NCI-H2171 (cell line): Measurements from ENCODE around the gene LMOD1.
A peak's percentile ranks its signal among the peaks of the same experiment; 100 is the strongest.

ENCODE experiments used
- DNase-seq: peaks from one replicate; lab custom pipeline; 2025; lab: John Stamatoyannopoulos, UW

Gene LMOD1

DNA sequence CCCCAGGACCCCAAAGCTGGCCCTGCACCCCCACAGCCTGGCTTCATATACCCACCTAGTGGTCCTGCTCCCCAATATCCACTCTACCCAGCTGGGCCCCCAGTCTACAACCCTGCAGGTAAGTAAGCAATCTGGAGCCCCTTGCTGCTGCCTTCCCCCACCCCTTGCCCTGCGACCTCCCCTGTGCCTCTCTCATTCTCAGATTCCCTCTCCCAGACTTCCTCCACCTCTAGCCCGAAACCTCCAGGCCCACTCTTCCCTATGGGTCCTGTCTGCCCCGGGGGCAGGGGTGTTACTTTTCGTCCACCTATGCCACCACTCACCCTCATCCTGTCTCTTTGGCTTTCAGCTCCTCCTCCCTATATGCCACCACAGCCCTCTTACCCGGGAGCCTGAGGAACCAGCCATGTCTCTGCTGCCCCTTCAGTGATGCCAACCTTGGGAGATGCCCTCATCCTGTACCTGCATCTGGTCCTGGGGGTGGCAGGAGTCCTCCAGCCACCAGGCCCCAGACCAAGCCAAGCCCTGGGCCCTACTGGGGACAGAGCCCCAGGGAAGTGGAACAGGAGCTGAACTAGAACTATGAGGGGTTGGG lies 54.8 kb downstream of the LMOD1 start:
- DNase-seq = no peak

DNA sequence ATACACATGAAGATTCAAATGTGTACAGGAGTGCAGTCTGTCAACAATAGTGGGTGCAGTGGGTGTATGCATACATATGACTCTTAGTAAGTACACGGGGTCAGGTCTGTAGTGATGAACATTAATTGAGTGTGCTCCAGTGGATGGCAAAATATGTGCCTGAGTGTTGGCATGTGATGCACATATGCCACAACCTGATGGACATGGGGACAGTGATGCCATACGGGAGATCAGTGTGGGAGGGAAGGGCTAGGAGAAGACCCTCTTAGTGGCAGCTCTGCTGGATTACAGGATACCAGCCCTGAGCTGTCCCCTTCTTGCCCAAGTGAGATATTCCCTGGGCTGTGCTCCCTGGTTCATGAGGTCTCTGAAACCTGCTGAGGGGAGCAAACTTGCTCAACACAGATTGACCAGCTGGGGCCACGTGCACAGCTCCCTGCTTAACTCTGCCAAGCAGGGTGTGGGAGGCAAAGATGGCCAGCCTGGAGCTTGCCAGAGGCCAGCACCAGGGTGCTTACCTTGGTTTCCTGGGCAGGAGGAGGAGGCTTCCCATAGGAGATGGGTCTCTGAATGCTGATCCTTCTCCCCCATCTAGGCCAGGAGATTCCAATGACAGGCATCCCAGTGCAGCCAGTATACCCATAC lies 55.4 kb downstream of the LMOD1 start:
- DNase-seq = no peak

GRCh38 chr1:201890223-201890622 lies 56.1 kb downstream of the LMOD1 start:
- DNase-seq = no peak

DNA sequence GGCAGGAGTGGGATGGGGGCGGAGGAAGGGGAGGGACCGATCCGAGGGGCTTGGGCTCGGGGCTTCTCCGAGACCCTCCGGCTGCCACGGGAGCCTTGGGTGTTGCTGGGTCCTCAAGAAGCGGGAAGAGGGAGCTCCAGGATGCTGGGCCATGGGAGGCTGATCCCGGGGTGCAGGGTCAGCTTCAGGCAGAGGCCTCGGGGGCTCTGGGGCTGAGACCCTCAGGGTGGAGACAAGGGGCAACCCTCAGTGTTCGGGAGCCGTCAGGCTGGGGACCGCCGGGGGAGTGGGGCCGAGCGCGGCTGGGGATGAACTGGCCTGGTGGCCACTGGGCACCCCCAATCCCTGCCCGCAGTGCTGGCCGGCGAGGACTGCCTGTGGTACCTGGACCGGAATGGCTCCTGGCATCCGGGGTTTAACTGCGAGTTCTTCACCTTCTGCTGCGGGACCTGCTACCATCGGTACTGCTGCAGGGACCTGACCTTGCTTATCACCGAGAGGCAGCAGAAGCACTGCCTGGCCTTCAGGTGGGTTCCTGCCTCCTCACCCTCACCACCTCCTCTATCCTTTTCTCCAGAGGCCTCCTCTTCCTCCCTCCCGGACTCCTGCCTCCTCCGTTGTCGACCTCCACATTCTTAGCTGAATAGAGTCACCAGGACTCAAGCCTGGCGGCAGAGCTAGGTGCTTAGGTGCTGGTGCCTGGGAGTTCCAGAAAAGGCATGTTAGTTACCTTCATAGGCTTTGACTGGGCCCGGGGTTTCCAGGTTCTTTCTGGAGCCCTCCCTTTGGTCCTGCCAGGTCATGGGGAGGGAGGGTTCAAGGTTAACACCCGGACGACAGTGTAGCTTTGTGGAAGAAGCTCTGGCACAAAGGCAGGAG lies 57.0 kb downstream of the LMOD1 start:
- no peak for DNase-seq

DNA sequence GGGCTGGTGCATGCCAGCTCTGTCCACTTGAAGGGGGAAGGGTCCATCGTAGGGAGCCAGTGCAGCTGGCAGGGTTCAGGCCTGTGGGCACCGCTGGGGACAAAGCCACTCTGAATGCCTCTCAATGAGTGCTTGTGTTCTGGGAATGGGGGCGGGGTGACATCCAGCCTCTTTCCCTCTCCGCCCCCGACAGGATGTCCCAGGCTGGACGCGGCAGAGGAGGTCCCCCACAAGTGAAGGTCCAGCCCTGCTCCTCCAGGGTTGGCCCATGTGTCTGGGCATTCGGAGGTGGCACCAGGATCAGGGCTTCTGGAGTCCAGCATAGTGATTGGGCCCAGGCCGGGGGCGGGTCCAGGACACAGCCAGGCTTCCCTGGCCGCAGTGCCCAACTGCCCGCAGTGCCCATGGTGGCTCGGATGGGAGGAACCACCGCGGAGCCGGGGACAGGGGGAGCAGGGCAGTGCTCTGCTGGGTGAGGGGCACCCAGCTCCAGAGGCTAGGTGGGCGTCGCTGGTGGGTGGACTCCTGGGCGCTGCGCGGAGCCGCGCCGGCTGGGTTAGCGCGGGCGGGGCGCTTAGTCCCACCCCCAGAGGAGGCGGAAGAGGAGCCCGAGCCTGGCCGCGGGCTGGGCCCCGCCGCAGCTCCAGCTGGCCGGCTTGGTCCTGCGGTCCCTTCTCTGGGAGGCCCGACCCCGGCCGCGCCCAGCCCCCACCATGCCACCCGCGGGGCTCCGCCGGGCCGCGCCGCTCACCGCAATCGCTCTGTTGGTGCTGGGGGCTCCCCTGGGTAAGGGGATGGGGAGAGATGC lies 57.9 kb downstream of the LMOD1 start, which contains the start of gene SHISA4:
Gene SHISA4, plus strand, starts transcription at position 617 of the 808 bp plus-strand sequence. Its CDS starts 97 bp downstream, at position 714.
- no peak for DNase-seq

DNA sequence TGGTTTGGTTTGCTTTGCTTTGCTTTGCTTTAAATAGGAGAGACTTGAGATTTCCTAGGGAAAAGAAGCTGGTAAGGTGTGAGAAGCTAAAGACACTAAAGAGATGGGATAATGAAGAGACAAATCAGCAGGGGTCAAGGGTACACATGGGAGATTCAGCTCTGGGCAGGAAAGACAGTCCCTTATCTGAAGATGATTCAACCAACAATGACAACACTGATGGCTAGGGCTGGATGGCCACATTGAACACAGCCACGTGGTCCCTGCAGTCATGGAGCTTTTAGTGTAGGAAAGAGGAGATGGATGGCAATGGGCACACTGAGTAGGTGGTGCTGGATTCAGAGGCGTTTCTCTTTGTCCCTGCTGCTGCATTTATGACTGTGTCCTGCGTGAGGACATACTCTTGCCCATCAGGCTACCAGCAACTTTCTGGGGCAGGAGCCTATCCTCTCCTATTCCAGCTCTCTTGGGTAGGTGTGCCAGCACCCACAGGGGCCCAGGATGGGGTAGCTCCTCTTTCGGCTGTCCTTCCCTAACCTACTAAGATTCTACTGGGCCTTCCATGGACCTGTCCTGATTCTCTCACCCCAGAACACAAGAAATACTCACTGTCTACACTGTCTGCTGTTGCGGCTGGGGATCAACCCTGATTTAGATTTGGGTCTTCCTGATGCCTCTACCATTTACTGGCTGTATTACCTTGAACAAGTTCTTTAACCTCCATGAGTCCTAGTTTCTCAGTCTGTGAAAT lies 59.1 kb downstream of the LMOD1 start:
- DNase-seq = no peak

- no peak for DNase-seq
Observed at GRCh38 chr1:201886103-201886885, 60.1 kb downstream of the LMOD1 start.

- no peak for DNase-seq
Observed at GRCh38 chr1:201885531-201886075, 60.7 kb downstream of the LMOD1 start.

- DNase-seq = no peak
Observed at GRCh38 chr1:201884425-201884824, 61.9 kb downstream of the LMOD1 start.

- DNase-seq = no peak
Observed at GRCh38 chr1:201883786-201884185, 62.6 kb downstream of the LMOD1 start.

GRCh38 chr1:201883266-201883665 lies 63.1 kb downstream of the LMOD1 start:
- DNase-seq = no peak

GRCh38 chr1:201882665-201883132 lies 63.6 kb downstream of the LMOD1 start:
- DNase-seq = no peak

DNA sequence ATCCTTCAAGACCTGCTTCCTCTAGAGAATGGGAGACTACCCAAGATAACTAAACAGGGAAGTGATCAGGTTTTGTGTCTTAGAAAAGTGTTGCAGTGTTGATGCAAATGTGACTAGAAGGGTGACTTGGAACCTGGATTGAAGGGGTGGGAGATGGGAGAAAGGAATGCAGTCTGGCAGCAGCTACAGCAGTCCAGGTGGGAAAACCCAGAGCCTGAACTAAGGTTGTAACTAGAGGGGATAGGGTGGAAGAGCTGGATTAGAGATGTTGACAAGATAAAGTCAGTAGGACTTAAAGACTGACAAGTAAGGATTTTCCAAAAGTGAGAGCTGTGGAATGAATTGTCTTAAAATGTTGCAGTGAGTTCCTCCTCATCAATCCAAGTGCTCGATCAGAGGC lies 64.7 kb downstream of the LMOD1 start:
- DNase-seq = no peak

GRCh38 chr1:201880928-201881571 lies 65.3 kb downstream of the LMOD1 start:
- DNase-seq = no peak

GRCh38 chr1:201877877-201878401 lies 68.4 kb downstream of the LMOD1 start:
- peak; percentile 16 for DNase-seq

GRCh38 chr1:201876148-201876818 lies 70.1 kb downstream of the LMOD1 start:
- DNase-seq = peak; percentile 84

DNA sequence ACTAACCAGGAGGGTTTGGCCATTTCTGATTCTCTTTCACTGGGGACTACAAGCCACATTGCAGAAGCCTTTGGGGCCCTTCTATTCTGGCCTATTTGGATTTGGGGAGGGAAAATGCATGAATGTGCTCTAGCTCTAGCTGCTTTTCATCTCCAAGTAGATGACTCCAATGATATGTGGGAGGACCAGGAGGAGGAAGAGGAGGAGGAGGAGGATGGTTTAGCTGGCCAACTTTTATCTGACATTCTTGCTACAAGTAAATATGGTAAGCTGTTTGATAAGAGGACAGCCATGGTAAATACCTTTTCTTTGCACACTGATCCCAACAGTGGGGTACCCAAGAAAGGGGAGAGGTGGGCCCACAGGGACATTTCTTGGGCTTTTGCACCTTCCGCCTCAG lies 71.7 kb downstream of the LMOD1 start:
- no peak for DNase-seq

DNA sequence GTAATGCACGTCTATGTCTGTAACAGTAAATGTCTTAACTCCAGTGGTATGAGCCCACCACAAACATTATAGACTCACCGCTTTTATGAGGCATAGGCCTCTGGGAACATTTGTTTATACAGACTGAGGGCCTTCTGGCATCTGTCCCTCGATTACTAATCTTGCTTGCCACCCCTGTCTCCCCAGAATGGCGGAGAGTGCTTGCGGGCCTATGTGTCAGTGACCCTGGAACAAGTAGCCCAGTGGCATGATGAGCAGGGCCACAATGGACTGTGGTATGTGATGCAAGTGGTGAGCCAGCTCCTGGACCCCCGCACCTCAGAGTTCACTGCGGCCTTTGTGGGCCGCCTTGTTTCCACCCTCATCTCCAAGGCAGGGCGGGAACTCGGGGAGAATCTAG lies 76.0 kb downstream of the LMOD1 start:
- DNase-seq = no peak

GRCh38 chr1:201861448-201861847 lies 84.9 kb downstream of the LMOD1 start:
- no peak for DNase-seq
